ENCODE measurements around the gene HS3ST6.

DNA sequence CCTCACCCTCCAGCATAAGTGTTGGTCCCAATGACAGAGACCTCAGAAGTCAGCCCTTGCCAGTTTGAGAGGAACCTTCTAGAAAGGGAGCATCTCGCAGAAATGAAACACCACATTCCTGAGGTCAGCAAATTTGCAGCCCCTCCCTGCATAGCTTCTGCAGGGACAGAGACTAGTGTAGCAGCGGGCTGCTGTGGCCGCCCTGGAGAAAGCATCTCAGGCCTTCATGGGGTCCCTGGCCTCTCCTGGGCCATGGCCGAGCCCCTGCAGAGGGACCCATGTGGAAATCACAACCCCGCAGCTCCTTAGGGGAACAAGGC, 11.4 kb downstream of the HS3ST6 start:
- TF ChIP-seq TAF1 (IDR thresholded peaks at IDR 0.05; ENCODE audit: low read depth, low read length), result no peak
- no peak for TF ChIP-seq POLR2A (IDR thresholded peaks at IDR 0.05; ENCODE audit: low read depth, low read length)
- TF ChIP-seq POLR2AphosphoS5 (IDR thresholded peaks at IDR 0.05; ENCODE audit: low read depth, low read length), result no peak
- TF ChIP-seq PAX5 (IDR thresholded peaks at IDR 0.05; ENCODE audit: insufficient read depth, low read length, severe bottlenecking), result no peak
- no peak for TF ChIP-seq SPI1 (IDR thresholded peaks at IDR 0.05; ENCODE audit: low read depth, low read length)

Data from GM12891 (cell line).